Activated naive CD8-positive, alpha-beta T cell treated with anti-CD3 and anti-CD28 coated beads, Interleukin-2, amount 50 U/mL, for 16 hours (primary cell): ENCODE measurements around the gene KLKB1.
A peak's percentile ranks its signal among the peaks of the same experiment; 100 is the strongest.

Experiments
- DNase-seq: peaks from one replicate; pipeline ENCODE4 v3.0.0-alpha.2; 2020; ENCODE audit warnings: low read depth, low spot score

The KLKB1 gene

DNA sequence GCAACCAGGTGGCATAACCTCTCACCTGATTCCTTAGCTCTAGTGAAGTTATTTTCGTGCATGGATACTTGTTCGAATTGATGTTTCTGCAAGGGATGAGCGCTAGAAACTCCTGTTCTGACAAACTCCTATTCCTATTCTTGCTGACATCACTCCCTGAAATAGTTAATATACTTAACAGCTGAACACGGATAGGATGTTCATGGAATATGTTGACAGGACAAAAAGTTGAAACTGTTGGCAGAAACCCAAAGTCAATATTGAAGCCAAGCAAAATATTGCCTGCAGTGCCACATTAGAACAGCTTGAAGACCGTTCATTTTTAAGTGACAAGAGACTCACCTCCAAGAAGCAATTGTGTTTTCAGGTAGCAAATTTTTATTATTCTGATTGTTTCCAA, at the start of gene KLKB1:
Gene KLKB1, plus strand, starts transcription at position 287 of the 400 bp plus-strand sequence. CDS start 689 bp downstream, outside the sequence.
- no peak for DNase-seq

DNA sequence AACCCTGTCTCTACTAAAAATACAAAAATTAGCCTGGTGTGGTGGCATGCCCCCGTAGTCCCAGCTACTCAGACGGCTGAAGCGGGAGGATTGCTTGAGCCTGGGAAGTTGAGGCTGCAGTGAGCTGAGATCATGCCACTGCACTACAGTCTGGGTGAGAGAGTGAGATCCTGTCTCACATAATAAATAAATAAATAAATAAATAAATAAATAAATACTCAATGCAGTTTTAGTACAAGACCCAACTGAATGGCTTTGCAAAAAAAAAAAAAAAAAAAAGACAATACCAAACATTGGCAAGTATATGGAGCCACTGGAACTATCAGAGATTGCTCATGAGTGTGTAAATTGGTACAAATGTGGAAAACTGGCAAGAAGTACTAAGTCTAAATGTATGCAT, 39.2 kb upstream of the KLKB1 start:
- no peak for DNase-seq

DNA sequence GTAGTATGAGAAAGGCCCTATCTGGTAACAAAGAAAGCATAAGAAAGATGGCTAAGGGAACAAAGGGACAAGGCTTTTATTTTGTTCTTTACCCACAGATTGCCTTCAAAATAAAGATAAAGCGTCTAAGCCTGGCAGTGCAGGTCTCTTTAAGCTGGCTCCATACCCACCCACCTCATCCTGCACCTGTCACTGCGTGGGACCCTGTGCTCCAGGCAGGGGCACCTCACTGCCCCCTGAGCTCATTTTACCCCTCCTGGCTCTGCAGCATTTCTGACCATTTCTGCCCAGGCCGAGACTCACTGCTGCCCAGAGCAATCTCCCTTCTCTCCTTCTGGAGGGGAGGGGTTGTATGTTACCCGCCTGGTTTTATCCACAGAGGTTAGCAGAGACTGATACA, 37.7 kb upstream of the KLKB1 start:
- DNase-seq: no peak

DNA sequence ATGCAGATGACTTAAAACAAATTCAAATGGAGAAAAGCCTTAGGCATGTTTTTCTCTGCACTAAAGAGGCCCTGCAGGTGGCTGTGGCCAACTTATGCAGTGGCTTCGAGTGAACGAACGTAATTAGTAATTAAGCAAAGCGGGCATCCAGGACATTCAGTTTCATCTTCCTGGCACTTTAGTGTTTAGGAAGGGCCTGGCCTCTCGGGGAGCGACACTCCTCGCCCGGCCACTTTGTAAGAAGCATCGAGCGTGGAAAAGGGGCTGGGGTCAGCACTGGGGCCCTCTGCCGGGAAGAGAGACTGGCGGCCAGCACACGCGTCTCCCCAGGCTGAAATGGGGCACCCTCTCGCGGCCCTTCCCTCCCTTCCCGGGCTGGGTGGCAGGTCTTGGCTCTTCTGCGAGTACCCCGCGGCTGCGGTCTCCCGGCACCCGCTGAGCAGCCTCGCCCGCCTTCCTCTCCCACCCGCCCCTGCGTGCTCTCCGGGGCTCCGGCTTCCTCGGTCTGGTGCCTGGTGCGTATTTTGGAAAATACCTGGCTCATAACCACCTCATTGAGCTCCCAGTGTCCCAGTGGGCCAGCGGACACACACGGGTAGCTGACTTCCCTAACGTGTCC, 36.6 kb upstream of the KLKB1 start:
- DNase-seq: no peak

DNA sequence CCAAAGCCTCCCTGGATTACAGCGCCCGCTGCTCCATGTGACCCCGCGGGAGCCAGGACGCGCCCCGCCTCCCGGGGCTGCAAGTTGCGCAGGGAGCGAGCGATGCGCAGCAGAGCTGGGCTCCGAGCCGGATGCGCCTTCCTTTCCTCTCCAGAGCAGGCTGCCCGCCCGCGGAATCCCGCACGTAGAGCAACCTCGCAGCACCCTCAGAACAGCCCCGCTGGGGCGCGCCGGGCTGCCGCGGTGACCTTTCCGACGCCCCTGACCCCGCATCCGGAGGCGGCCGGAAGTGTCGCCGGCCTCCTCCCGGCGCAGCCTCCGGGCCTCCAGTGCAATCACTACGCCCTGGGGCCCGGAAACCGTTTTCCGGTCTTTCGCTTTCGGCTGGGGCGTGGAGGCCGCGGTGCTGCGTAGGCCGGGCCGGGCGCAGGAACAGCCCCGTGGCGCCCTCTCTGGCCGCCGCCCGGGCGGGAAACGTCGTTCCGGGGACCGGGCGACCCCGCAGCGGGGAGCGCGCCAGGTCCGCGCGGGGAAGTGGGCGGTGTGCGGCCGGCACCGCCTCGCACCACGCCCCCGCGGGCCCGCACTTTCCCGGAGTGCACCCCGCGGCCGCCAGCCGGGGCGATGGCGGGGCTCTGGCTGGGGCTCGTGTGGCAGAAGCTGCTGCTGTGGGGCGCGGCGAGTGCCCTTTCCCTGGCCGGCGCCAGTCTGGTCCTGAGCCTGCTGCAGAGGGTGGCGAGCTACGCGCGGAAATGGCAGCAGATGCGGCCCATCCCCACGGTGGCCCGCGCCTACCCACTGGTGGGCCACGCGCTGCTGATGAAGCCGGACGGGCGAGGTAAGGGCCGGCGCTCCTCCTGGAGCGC, 35.9 kb upstream of the KLKB1 start, which contains the start of gene CYP4V2:
Gene CYP4V2, plus strand, starts transcription at position 368 of the 866 bp plus-strand sequence. Its CDS starts 257 bp downstream, at position 625.
- DNase-seq: peak; percentile 79

DNA sequence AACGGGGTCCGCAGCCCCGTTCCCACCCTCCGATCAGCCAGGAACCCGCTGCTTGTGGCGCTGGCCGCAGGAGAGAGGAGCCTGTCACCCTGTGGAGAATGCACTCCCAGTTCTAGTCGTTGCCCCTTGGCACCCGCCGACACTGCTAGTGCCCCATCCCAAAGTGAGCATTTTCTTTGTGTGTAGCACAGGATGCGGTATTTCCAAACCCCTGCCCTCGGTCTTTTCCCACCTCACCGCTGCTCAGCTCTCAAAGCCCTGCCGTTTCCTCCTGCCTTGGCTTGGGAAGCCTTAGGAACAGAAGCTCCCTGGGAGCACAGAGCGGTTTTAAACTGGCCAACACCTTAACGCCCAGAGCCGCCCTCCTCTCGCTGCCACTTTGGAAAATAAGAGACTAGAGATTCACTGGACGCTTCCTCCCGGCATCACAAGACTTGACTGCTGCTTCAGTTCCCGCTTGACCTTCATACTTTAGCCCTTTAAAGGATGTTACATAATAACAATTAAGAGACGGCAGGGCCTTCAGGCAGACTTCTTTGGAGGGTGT, 35.2 kb upstream of the KLKB1 start:
- DNase-seq: no peak

DNA sequence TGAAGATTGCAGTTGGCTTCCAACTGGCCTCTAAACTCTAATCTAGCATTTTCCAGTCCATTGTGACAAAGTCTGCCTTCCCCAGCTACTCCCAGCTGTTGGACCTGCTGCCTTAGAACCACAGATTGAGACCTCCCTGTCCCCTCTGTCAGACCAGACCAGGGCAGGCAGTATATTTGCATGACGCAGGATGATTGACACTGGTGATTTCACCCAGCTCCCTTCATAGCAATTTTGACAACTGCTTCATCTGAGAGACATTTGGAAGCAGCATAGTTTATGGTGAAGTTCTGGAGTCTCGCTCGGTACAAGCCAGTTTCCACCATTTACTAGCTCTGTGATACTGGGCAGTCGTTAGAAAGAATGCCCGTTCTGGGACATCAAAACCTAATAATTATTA, 33.5 kb upstream of the KLKB1 start:
- no peak for DNase-seq

DNA sequence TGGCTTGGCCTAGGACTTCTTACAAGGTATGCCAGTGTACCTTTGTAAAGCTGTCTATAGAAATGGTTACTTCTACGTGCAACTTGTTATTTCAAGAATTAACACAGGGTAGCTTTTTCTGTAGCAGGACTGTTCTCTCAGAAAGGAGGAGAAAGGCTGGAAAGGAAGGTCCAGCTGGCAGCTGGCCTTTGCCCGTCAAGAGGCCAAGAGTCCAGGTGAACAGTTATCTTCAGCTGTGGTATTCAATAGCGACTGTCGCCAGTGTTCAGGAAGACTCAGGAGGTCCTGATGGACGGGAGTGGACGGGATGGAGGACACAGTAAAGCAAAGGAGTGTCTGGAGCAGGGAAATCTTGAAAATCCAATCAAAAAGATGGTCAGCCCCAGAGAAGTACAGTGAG, 31.2 kb upstream of the KLKB1 start:
- no peak for DNase-seq

DNA sequence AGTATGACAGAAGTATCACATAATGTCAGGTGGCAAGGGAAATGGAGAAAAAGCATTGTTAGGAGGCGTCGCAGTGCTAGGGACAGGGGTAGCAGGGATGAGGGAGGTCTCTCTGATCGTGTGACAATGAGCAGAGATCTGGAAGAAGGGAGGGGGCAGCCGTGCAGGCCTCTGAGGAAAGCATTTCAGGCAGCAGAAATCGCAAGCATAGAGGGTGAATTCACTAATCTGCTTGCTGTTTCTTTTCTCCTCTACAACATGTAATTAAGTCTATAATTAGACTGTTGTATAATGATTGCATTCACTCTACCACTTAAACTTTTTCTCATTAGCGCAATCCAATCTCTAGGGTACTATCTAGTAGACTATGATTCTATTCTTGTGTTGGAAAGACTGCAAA, 26.8 kb upstream of the KLKB1 start:
- DNase-seq: no peak

DNA sequence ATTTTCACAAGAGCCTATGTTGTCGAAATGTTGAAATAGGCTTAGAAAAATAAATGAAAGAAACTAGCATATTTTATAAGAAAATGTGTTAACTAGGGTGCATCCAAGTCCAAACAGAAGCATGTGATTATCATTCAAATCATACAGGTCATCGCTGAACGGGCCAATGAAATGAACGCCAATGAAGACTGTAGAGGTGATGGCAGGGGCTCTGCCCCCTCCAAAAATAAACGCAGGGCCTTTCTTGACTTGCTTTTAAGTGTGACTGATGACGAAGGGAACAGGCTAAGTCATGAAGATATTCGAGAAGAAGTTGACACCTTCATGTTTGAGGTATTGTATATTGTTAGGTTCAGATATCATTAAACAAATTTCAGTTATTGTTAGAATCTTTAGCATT, 26.3 kb upstream of the KLKB1 start:
- no peak for DNase-seq

DNA sequence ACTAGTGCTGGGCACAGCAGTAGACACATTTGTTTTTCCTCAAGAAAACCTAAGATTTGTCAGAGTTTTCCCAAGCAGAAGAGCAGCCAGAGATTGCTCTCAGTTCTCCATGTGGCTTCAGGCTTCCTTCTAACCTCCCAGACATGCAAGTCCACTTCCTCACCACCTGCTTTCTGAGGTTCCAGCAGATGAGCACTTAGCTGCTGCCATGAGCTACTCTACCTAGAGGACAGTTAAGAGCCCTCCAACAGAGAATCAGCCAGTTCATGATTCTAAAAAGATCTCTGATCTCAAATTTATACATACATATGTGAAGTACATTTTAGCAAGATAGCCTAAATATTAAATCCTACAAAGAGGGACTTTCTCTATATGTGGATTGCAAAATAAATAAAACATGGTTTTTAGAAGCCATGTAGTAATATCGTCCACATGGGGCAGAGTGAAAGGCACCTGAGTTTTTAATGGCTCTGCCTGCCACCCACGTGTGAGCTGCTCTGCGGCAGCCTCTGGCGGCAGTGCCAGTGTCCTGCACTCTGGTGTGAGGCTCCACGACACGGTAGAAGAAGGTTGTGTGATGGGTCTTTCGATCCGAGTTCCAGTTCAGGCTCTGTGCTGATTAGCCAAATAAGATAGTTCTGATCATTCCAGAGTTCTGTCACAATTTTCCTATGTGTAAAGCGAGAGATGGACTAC, 25.6 kb upstream of the KLKB1 start:
- peak; percentile 7 for DNase-seq

DNA sequence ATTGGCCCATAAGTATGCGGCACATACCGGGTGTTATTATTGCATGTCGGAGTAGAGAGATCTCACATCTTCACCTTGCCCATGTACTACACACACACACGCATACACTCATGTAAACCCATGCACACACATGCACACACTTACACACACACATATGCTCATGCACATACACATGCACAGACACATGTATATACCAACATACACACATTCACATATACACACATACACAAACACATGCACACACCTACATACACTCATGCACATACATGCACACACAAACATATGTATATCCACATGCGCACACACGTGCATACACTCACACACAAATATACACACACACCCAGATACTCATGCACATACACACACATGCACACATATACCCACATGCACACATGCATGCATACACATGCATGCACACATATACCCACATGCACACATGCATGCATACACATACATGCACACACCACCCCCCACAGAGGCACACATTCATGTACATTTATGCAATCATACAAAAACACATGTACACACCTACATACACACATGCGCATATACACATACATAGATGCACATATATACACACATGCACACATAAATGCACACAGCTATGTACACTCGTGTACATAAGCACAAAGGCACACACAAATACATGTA, 24.7 kb upstream of the KLKB1 start:
- no peak for DNase-seq

DNA sequence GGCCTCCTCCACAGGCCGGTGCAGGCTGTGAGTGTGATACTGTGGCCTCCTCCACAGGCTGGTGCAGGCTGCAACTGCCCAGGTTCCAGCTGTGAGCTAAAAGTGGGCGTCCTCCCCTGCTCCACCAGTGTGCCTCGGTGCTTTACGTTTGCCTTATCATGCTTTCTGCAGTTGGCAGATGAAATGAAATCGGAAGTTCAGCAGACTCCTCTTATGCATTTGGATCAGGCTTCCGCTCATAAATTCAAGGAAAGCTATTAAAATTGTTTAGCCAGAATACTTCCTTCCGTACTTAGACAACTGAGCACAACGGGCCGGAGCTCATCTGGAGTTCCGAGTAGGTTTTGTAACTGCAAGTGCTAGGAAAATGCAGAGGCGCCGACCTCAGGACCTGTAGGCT, 23.9 kb upstream of the KLKB1 start:
- no peak for DNase-seq

DNA sequence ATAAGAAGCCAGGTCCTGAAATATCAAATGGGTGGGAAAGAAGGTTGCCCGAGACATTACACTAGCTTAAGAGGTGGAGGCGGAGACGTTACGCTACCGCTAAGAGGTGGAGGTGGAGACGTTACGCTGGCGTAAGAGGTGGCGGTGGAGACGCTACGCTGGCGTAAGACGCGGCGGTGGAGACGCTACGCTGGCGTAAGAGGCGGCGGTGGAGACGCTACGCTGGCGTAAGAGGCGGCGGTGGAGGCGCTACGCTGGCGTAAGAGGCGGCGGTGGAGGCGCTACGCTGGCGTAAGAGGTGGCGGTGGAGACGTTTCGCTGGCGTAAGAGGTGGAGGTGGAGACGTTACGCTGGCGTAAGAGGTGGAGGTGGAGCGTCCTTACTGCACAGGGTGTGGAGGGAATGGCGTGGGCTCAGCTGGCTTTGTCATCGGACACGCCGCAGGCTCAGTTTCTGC, 23.2 kb upstream of the KLKB1 start:
- DNase-seq: no peak

DNA sequence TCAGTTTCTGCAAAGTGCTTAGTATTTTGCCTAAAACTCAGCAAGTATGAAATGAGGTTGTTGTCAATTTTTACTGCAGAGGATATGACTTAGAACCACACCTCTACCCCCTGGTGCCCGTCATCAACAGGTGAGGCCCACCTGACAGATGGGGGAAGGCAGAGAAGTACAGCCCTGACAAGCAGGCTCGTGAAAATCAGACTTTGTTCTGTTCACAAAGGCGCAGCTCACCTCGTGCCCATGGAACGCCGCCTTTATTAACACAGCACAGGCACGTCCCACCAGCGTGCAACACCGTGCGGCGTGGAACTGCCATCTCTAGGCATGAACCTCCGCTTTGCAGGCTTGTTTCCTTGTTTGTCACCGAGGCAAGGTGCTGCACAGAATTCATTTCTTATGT, 22.6 kb upstream of the KLKB1 start:
- DNase-seq: no peak

DNA sequence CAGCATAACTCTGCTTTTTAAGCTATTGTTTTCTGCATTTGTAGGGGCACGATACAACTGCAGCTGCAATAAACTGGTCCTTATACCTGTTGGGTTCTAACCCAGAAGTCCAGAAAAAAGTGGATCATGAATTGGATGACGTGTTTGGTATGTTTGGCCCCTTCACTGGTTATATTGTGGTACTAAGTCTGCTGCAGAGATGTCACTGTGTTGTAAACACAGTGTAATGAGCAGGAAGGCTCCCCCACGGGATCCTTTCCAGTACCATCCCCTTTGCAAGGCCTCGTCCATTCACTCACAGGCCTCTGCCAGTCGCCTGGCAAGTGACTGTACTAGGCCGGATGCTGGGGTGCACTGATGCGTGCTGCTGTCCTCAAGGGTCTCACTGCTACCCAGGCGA, 22.2 kb upstream of the KLKB1 start:
- no peak for DNase-seq

DNA sequence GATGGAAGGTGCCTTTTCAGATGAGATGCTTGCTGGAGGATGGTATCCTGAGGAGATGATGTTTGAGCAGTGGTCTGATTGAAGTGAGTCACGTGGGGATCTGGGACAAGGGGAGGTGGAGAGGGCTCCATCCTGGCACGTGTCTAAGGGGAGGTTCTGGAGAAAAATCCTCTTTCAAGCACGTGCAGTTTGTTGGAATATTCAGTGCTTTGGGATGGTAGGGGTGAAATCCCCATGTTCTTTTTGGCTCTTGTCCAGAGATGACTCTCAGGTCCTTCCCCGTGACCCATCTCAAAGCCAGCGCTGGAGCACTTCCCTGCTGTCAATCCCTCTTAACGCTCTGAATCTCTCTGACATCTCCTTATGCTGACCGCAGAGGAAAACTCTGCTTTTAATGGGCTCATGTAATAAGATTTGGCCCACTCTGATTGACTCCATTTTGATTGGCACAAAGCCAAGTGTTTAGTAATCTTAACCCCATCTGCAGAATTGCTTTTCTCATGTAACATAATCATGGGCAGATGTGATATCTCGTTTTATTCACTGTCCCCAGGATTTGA, 10.8 kb upstream of the KLKB1 start:
- DNase-seq: no peak

DNA sequence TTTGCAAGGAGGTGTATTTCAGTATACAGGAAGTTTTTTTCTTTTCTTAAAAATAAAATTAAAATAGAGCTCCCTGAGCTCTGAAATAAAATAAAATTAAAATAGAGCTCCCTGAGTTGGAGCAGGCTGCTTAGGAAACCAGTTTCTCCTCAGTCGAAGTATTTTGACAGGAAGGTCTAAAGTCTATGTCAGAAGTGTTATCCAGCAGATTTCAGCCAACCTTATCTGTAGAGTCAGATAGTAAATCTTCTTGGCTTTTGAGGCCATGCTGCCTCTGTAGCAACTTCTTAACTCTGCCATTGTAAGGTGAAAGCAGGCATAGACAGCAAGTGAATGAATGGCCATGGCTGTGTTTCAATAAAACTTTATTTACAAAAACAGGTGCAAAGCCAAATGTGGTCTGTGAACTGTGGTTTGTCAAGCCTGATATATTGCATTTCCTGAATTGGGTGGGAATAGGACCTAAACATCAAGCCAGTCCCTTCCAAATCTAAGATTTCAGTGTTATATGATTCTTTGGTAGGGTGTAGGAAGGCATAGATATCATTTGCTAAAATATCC, 9.5 kb upstream of the KLKB1 start:
- no peak for DNase-seq

DNA sequence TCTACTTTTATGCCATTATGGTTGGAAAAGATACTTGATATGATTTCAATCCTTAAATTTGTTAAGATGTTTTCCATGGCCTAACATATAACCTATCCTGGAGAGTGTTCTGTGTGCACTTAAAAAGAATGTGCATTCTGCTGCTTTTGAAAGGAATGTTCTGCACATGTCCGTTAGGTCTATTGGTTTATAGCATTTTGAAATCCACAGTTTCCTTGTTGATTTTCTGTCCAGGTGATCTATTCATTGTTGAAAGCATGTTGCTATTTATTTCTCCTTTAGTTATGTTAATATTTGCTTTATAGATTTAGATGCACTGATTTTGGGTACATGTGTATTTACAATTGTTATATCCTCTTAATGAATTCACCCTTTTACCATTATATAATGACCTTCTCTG, 5.7 kb upstream of the KLKB1 start:
- no peak for DNase-seq

DNA sequence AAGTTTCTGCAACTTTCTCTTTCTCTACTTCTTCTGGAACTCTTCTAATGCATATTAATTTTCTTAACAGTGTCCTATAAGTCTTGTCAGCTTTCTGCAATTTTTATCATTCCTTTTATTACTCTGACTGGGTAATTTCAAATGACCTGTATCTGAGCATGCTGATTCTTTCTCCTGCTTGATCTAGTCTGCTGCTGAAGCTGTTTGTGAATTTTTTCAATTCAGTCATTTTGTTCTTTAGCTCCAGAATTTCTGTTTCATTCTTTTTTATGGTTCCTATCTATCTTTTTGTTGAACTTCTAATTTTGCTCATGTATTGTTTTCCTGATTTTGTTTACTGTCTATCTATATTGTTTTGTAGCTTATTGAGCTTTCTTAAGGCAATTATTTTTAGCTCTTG, 1.5 kb upstream of the KLKB1 start:
- DNase-seq: no peak
